ENCODE data around the gene ARL2BP.
"Not testable (repeated sequence)": the region's sequence is repeated elsewhere in the genome, so short reads cannot be mapped to it uniquely, and the experiment has no call there.

DNA sequence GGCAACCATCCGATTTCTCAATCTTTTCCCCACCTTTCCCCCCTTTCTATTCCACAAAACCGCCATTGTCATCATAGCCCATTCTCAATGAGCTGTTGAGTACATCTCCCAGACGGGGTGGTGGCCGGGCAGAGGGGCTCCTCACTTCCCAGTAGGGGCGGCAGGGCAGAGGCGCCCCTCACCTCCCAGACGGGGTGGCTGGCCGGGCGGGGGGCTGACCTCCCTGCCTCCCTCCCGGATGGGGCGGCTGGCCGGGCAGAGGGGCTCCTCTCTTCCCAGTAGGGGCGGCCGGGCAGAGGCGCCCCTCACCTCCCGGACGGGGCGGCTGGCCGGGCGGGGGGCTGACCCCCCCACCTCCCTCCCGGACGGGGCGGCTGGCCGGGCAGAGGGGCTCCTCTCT lies 44.7 kb upstream of the ARL2BP start:
- TF ChIP-seq, protein P1, sequence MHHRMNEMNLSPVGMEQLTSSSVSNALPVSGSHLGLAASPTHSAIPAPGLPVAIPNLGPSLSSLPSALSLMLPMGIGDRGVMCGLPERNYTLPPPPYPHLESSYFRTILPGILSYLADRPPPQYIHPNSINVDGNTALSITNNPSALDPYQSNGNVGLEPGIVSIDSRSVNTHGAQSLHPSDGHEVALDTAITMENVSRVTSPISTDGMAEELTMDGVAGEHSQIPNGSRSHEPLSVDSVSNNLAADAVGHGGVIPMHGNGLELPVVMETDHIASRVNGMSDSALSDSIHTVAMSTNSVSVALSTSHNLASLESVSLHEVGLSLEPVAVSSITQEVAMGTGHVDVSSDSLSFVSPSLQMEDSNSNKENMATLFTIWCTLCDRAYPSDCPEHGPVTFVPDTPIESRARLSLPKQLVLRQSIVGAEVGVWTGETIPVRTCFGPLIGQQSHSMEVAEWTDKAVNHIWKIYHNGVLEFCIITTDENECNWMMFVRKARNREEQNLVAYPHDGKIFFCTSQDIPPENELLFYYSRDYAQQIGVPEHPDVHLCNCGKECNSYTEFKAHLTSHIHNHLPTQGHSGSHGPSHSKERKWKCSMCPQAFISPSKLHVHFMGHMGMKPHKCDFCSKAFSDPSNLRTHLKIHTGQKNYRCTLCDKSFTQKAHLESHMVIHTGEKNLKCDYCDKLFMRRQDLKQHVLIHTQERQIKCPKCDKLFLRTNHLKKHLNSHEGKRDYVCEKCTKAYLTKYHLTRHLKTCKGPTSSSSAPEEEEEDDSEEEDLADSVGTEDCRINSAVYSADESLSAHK (CRISPR knock-in tag; IDR thresholded peaks at IDR 0.05; ENCODE audit: borderline replicate concordance) = not testable (repeated sequence)
- TF ChIP-seq ZNF251 (CRISPR knock-in tag; IDR thresholded peaks at IDR 0.05) = not testable (repeated sequence)
